ENCODE measurements around the gene TMEM184C. TPM values are rescaled to one million over a fixed set of nuclear protein-coding genes. Genes with fewer than 3 reads are reported as not detected.

TMEM184C gene
- total RNA-seq (25.8 and 27.5 TPM in 2 replicates), polyA plus RNA-seq (4.9 and 8.2 TPM in 2 replicates), polyA minus RNA-seq (8.6 and 12.4 TPM in 2 replicates)
- 22.4 TPM for total RNA-seq (2013)

DNA sequence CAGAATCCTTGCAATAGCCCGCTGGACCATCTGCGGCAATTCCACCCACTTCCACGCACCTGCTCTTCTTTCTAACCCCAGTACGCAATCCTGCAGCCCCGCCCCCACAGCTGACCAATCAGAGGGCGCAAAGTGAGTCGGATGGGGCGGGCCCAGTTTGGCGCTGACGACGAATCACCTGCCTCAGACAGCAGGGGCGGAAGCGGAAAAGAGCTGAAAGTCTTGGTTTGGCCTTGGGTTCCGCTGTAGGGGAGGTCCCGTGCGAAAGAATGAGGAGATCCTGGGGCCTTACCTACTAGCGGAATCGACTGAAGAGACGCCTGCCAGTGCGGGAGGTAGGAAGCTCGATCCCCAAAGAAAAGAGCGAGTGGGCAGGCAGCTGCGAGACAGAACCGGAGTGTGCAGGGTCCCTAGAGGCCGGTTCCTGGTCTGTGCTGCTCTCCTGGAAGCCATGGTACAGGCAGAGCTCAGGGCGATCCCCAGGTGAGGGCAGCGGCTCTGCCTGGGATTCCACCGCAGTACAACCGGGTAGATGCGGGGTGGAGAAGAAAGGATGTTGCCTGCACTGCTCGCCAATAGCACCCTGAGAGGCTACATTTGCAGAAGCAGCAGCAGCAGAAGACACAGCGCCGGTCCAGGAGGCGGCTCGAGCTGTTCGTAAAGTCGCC, at the start of gene TMEM184C:
Gene TMEM184C (plus strand): TSS at position 225 of the 668 bp plus-strand sequence. CDS start 560 bp downstream, outside the sequence.
- TF ChIP-seq, protein P1, sequence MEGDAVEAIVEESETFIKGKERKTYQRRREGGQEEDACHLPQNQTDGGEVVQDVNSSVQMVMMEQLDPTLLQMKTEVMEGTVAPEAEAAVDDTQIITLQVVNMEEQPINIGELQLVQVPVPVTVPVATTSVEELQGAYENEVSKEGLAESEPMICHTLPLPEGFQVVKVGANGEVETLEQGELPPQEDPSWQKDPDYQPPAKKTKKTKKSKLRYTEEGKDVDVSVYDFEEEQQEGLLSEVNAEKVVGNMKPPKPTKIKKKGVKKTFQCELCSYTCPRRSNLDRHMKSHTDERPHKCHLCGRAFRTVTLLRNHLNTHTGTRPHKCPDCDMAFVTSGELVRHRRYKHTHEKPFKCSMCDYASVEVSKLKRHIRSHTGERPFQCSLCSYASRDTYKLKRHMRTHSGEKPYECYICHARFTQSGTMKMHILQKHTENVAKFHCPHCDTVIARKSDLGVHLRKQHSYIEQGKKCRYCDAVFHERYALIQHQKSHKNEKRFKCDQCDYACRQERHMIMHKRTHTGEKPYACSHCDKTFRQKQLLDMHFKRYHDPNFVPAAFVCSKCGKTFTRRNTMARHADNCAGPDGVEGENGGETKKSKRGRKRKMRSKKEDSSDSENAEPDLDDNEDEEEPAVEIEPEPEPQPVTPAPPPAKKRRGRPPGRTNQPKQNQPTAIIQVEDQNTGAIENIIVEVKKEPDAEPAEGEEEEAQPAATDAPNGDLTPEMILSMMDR (IDR thresholded peaks at IDR 0.05): no peak
- no peak for TF ChIP-seq EZH2 (IDR thresholded peaks at IDR 0.05; ENCODE audit: borderline replicate concordance, insufficient read depth, low read depth, low read length, poor library complexity, severe bottlenecking)
- CTCF ChIA-PET: interaction anchor here (1.1 to 2.0 kb wide), 4 partner anchors 8 to 250 kb away, joined by 3 to 11 read pairs (median 3); partner anchors contain the start of gene PRMT9
- POLR2A ChIA-PET: interaction anchor here (0.6 to 1.7 kb wide), 2 partner anchors 10 to 66 kb away, joined by 3 to 14 read pairs; partner anchors contain the start of gene PRMT9
- Histone ChIP-seq H3K9ac (ENCODE audit: low read length) (peak within 1 kb of the TSS; percentile 93), H3K27me3 (replicated peaks in 1 of 4; ENCODE audit: control extremely low read depth in 1 of 4, control insufficient read depth in 3 of 4, insufficient read depth in 4 of 4, low read length in 3 of 4) (peaks cover 0 to 4% (median 0%) of the 10 kb centered on the region in 4 experiments), H3K79me2 (ENCODE audit: control insufficient read depth, insufficient read depth, low read length) (peaks cover 42% of the 10 kb centered on the region), H3K4me2 (replicated peaks; ENCODE audit: low read depth, low read length, poor library complexity, severe bottlenecking) (peak within 1 kb of the TSS; percentile 86), H3K4me1 (ENCODE audit: control insufficient read depth in 2 of 2, insufficient read depth in 2 of 2, low read length in 2 of 2) (peaks cover 19 to 27% of the 10 kb centered on the region in 2 donors), H2AFZ (ENCODE audit: insufficient read depth, low read depth, low read length, poor library complexity, severe bottlenecking) (peak within 1 kb of the TSS; percentile 88), H3K4me3 (ENCODE audit: control extremely low read depth in 1 of 5, extremely low read depth in 1 of 5, insufficient read depth in 1 of 5, low read depth in 2 of 5, low read length in 4 of 5) (peak within 1 kb of the TSS; percentile 72 to 92 (median 89)), H4K20me1 (ENCODE audit: control insufficient read depth, insufficient read depth, low read length, poor library complexity, severe bottlenecking) (peaks cover 11% of the 10 kb centered on the region), H3K36me3 (replicated peaks in 1 of 2; ENCODE audit: control extremely low read depth in 1 of 2, control insufficient read depth in 1 of 2, extremely low read depth in 1 of 2, insufficient read depth in 2 of 2, low read length in 1 of 2) (peaks cover 0 to 8% of the 10 kb centered on the region in 2 experiments), H3K27ac (ENCODE audit: low read length in 2 of 2) (peak within 1 kb of the TSS; percentile 77 to 94), H3K9me3 (ENCODE audit: control extremely low read depth in 1 of 3, control insufficient read depth in 2 of 3, insufficient read depth in 1 of 3, low read length in 2 of 3) (no peaks in the 10 kb centered on the region)
- Mint-ChIP-seq H3K27ac (peak within 1 kb of the TSS; percentile 92), H3K27me3 (peaks cover 8% of the 10 kb centered on the region), H3K4me1 (peaks cover 37% of the 10 kb centered on the region), H3K9me3 (ENCODE audit: insufficient read depth) (no peaks in the 10 kb centered on the region), H3K4me3 (peak within 1 kb of the TSS; percentile 92)
- ATAC-seq (ENCODE audit: low read depth) (peak; percentile 97), DNase-seq (peak; percentile 97)
- intact Hi-C loops (cut with micrococcal nuclease): loop anchor here (1.0 to 5.0 kb wide), 4 partner anchors 67 to 1999 kb away; partner anchors contain the start of genes MMAA, NR3C2, PRMT9 and SLC10A7
- WGBS (ENCODE audit: insufficient coverage): under 1% methylated on average over 37 of the region's 37 CpGs

DNA sequence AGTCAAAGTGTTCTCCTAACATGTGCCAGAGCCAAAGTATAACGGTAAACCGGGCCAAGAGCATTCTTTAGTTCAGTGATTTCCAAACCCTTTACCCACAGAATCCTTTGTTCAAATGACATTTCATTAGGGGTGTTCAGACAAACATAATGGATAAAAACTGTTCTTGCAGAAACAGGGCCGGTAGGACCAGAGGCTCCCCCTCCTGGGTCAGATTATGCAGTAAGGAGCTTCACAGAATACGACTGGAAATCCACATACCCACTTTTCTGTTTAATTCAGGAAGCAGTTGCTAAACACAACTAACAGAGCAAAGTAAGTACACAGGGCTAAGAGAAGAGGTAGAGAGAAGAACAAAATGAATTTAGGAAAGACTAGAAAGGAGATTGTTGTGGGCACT, 46.6 kb upstream of the TMEM184C start:
- Histone ChIP-seq H3K27me3 (replicated peaks in 1 of 4; ENCODE audit: control extremely low read depth in 1 of 4, control insufficient read depth in 3 of 4, insufficient read depth in 4 of 4, low read length in 3 of 4) (peaks cover 0 to 2% (median 0%) of the 10 kb centered on the region in 4 experiments), H3K36me3 (replicated peaks in 1 of 2; ENCODE audit: control extremely low read depth in 1 of 2, control insufficient read depth in 1 of 2, extremely low read depth in 1 of 2, insufficient read depth in 2 of 2, low read length in 1 of 2) (no peaks in the 10 kb centered on the region), H3K4me3 (ENCODE audit: control extremely low read depth in 1 of 5, extremely low read depth in 1 of 5, insufficient read depth in 1 of 5, low read depth in 2 of 5, low read length in 4 of 5) (no peak overlapping the region), H4K20me1 (ENCODE audit: control insufficient read depth, insufficient read depth, low read length, poor library complexity, severe bottlenecking) (no peaks in the 10 kb centered on the region), H2AFZ (ENCODE audit: insufficient read depth, low read depth, low read length, poor library complexity, severe bottlenecking) (no peak overlapping the region), H3K27ac (ENCODE audit: low read length in 2 of 2) (no peak overlapping the region), H3K9me3 (ENCODE audit: control extremely low read depth in 1 of 3, control insufficient read depth in 2 of 3, insufficient read depth in 1 of 3, low read length in 2 of 3) (peaks cover 0 to 4% (median 0%) of the 10 kb centered on the region in 3 donors), H3K4me1 (ENCODE audit: control insufficient read depth in 2 of 2, insufficient read depth in 2 of 2, low read length in 2 of 2) (no peaks in the 10 kb centered on the region), H3K9ac (ENCODE audit: low read length) (no peak overlapping the region), H3K4me2 (replicated peaks; ENCODE audit: low read depth, low read length, poor library complexity, severe bottlenecking) (no peak overlapping the region), H3K79me2 (ENCODE audit: control insufficient read depth, insufficient read depth, low read length) (no peaks in the 10 kb centered on the region)
- ChIA-PET POLR2A (no interaction called here), CTCF (no interaction called here)
- ATAC-seq (ENCODE audit: low read depth) (no peak), DNase-seq (no peak)
- Mint-ChIP-seq H3K9me3 (ENCODE audit: insufficient read depth) (no peaks in the 10 kb centered on the region), H3K4me3 (no peak overlapping the region), H3K27ac (no peak overlapping the region), H3K27me3 (peaks cover 6% of the 10 kb centered on the region), H3K4me1 (no peaks in the 10 kb centered on the region)
- intact Hi-C loops (cut with micrococcal nuclease): no loop called here
- 50% methylated on average over 1 of the region's 4 CpGs for WGBS (ENCODE audit: insufficient coverage)
- TF ChIP-seq, protein P1 (IDR thresholded peaks at IDR 0.05): no peak
- no peak for TF ChIP-seq EZH2 (IDR thresholded peaks at IDR 0.05; ENCODE audit: borderline replicate concordance, insufficient read depth, low read depth, low read length, poor library complexity, severe bottlenecking)

All from B cell (primary cell).